GM20431 (cell line): Measurements from ENCODE around the gene CIAO1.

ENCODE experiments used
- in situ Hi-C: fragments of 300-500 bp; cut with MseI, MboI; formaldehyde crosslinking; loops from one replicate; pipeline ENCODE4 v1.15.0; 2020; ENCODE audit warnings: low sequenced_read_pairs; ENCODE audit not compliant: unreplicated experiment

Gene CIAO1

DNA sequence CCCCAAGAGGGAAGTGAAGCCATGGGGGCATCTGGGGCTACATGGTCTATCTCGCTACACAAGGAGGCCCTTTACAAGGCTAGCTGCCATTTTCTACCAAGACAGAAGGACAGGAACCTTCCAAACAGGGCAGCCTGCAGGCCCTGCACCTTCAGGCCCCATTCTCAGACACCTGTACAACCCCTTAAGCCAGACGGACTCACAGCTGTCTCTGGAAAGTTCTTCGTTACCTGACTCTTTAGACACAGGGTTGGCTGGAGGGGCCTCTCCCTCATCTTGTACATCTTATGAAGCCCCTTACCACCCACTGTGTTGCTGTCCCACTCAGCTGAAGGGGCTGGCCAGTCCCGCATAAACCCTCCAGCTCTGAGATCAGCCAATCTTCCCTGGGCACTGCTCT, 17.4 kb upstream of the CIAO1 start:
- in situ Hi-C loops, result no loop called here

- in situ Hi-C loops, result loop anchor here (25.0 kb wide), 1 partner anchor 237 kb away; no protein-coding TSS in a partner anchor
These were observed 16.4 kb upstream of the CIAO1 start for GRCh38 chr2:96249654-96250053.

- in situ Hi-C loops, result loop anchor here (25.0 kb wide), 1 partner anchor 238 kb away; no protein-coding TSS in a partner anchor
These were observed 15.8 kb upstream of the CIAO1 start for GRCh38 chr2:96250188-96250587.

GRCh38 chr2:96251721-96252292, 14.2 kb upstream of the CIAO1 start:
- in situ Hi-C loops, result loop anchor here (25.0 kb wide), 1 partner anchor 240 kb away; no protein-coding TSS in a partner anchor

DNA sequence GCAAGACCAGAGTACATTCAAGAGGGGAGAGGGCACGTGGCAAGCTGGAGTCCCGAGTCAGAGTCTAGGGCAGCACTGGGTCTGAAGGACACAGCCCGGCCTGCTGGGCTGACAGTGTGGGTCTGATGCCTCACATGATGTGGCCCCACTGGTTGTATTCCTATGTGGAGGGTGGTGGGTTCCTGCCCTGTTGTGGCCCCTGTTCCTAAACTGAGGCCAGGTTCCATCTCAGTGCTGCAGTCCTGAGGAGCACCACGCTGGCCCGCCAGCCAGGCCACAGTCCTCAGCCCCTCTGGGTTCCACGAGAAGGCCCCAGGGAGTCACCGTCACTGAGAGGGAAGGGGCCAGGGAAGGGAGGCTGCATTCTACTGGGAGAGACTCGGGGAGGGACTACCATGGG, 13.5 kb upstream of the CIAO1 start:
- in situ Hi-C loops, result loop anchor here (25.0 kb wide), 1 partner anchor 240 kb away; no protein-coding TSS in a partner anchor

DNA sequence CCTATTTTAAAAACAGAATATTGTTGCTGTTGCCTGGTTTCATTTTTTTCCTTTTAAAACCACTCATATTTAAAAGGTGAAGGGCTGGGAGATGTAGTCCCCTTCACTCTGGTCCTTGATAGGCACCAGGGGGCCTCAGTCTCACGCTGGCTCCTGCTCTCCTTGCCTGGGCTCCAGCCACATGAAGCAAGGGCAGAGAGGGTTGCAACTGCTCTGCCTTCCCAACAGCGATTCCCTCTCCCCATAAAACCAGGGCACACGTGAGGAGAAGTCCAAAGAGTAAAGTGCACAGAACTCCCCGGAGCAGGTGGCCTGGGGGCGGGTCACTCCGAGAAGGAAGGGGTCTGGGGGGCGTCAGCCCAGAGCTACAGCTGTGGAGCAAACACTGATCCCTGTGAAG, 13.0 kb upstream of the CIAO1 start:
- in situ Hi-C loops, result loop anchor here (25.0 kb wide), 1 partner anchor 241 kb away; no protein-coding TSS in a partner anchor

GRCh38 chr2:96254571-96254970, 11.5 kb upstream of the CIAO1 start:
- in situ Hi-C loops, result loop anchor here (25.0 kb wide), 1 partner anchor 242 kb away; no protein-coding TSS in a partner anchor

- in situ Hi-C loops, result loop anchor here (25.0 kb wide), 1 partner anchor 244 kb away; no protein-coding TSS in a partner anchor
These were observed 9.4 kb upstream of the CIAO1 start for GRCh38 chr2:96256611-96257113.

GRCh38 chr2:96257744-96258143, 8.3 kb upstream of the CIAO1 start:
- in situ Hi-C loops, result loop anchor here (25.0 kb wide), 1 partner anchor 245 kb away; no protein-coding TSS in a partner anchor

GRCh38 chr2:96258166-96259022, 7.6 kb upstream of the CIAO1 start:
- in situ Hi-C loops, result loop anchor here (25.0 kb wide), 1 partner anchor 246 kb away; no protein-coding TSS in a partner anchor

DNA sequence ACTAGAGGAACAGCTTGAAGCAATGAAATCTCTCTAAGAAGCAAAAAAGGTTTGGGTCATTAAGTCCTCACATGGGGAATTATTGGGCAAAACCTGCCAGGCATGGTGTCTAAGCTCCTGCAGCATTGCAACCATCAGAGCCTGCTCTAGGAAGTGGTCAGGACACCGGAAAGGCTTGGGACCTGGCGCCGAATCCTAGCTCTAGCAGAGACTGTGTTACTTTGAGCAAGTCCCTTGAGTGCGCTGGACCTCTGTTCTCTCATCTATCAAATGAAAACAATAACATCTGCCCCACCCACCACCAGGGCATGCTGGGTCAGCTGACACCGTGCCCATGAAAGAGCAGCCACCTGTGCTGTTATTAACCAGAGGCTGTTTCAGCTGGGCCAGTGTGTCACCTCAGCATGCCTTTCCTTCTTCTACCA, 6.5 kb upstream of the CIAO1 start:
- in situ Hi-C loops, result loop anchor here (25.0 kb wide), 1 partner anchor 247 kb away; no protein-coding TSS in a partner anchor

DNA sequence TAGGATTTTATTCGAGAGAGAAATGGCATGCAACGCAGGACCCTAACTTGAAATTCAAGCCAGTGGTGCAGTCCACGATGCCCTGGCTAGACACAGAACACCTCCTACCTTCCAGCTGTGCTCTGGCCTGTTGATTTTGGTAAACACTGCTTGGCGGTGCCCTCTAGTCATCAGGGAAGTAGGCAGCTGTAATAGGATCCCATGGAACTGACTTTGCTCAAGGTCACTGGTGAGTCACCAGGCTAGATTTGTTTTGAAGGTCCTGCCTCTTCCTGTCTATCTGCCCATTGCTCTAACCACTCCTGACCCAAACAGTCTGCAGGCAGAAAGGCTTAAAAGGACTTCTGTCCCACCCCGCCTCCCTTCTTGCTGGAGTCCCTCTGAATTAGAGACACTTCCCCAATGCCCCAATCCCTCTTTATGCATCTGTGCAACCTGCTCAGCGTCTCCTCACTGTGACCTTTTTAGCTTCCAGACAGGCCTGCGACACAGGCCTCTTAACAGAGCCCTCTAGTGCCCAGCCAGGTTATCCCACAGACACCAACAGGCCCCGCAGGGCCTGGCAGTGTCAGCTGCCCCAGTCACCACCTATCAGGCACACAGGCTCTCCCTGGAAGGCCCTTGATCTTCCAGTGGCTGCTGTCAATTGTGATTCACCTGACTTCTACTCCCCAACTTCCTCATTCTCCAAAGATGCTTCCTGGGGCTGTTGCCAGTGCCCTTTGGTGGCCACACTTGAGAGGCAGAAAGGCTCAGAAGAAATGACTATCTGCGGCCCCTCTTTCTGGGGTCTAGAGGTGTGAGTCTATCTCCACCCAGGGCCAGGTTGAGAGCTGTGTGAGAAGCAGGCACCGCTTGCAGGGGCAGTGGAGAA, 5.4 kb upstream of the CIAO1 start:
- in situ Hi-C loops, result loop anchor here (25.0 kb wide), 1 partner anchor 248 kb away; no protein-coding TSS in a partner anchor

- in situ Hi-C loops, result loop anchor here (25.0 kb wide), 1 partner anchor 249 kb away; no protein-coding TSS in a partner anchor
These were observed 4.6 kb upstream of the CIAO1 start for GRCh38 chr2:96261328-96262003.

DNA sequence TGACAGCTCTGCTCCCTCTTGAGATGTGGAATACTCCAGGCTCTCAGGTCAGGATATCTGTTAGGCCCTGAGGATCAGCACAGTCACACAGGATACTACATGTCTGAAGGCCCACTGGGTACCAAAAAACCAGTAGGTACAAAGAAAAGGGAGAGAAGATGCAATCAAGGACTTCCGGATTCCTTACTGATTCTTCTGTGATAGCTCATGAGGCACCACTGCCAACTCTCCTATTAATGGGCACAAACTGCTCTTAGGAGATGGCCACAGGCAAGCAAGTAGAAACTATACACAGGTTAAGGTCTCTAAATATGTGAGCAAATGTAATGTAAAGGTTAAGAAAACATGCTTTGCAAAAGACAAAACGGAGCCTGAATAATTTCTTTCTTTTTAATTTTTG, 3.7 kb upstream of the CIAO1 start:
- in situ Hi-C loops, result loop anchor here (25.0 kb wide), 1 partner anchor 250 kb away; no protein-coding TSS in a partner anchor

DNA sequence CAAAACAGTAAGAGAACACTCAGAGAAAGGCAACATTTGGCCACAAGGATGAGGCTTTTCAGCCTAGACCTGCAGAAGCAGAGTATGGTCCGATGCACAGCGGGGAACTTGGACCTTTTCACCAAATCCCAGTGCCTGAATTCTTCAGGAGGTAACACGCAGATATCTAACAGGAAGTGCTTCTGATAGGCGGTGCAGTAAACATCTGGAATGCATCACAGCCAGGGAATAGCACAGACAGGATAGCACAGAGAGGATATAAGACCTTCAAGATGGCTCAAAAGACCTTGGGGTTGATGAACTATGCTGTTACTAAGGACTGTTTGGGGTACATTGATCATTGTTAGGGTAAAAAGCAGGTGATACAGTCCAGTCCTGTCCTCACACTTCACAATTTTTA, 1.9 kb upstream of the CIAO1 start:
- in situ Hi-C loops, result loop anchor here (25.0 kb wide), 1 partner anchor 252 kb away; no protein-coding TSS in a partner anchor

GRCh38 chr2:96264656-96265348, 1.2 kb upstream of the CIAO1 start:
- in situ Hi-C loops, result loop anchor here (25.0 kb wide), 1 partner anchor 253 kb away; no protein-coding TSS in a partner anchor

GRCh38 chr2:96265349-96265839, 631 bp upstream of the CIAO1 start:
- in situ Hi-C loops, result loop anchor here (25.0 kb wide), 1 partner anchor 253 kb away; no protein-coding TSS in a partner anchor
